Fibroblast of mammary gland (primary cell): ENCODE measurements around the gene TRPM2.

Source experiments
- DNase-seq: peaks from one replicate; pipeline ENCODE4 v3.0.0-alpha.2; 2010; ENCODE audit warnings: low read depth
- H3K4me3 ChIP-seq: 2 replicates; pipeline ENCODE4 v1.5.1; 2011; ENCODE audit warnings: low read depth, mild to moderate bottlenecking, low read length, moderate library complexity; ENCODE audit not compliant: control insufficient read depth
- CTCF ChIP-seq: conservative IDR thresholded peaks from 2 replicates; pipeline ENCODE4 v1.5.1; 2011; ENCODE audit warnings: low read depth, low read length, inconsistent platforms; ENCODE audit not compliant: control insufficient read depth, insufficient read depth

The TRPM2 gene

GRCh38 chr21:44397431-44398031 lies 44.1 kb downstream of the TRPM2 start:
- no peak for DNase-seq
- no peak for TF ChIP-seq CTCF
- H3K4me3 ChIP-seq: no peak overlapping the region

DNA sequence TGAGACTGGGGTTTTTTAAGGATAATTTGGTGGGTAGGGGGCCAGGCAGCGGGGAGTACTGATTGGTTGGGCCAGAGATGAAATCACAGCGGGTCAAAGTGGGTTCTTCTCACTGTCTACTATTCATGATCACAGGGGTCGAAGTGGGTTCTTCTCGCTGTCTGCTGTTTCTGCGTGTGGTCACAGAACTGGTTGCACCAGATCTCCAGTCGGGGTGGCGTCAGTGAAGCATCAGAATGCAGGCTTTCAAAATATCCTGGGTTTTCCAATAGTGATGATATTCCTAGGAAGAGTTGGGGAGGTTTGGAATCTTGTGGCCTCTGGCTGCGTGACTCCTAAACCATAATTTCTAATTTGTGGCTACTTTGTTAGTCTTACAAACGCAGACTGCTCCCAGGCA lies 45.1 kb downstream of the TRPM2 start:
- no peak for TF ChIP-seq CTCF
- no peak for DNase-seq
- no peak overlapping the region for H3K4me3 ChIP-seq

GRCh38 chr21:44399151-44399954 lies 45.9 kb downstream of the TRPM2 start:
- no peak for DNase-seq
- no peak overlapping the region for H3K4me3 ChIP-seq
- TF ChIP-seq CTCF: no peak

DNA sequence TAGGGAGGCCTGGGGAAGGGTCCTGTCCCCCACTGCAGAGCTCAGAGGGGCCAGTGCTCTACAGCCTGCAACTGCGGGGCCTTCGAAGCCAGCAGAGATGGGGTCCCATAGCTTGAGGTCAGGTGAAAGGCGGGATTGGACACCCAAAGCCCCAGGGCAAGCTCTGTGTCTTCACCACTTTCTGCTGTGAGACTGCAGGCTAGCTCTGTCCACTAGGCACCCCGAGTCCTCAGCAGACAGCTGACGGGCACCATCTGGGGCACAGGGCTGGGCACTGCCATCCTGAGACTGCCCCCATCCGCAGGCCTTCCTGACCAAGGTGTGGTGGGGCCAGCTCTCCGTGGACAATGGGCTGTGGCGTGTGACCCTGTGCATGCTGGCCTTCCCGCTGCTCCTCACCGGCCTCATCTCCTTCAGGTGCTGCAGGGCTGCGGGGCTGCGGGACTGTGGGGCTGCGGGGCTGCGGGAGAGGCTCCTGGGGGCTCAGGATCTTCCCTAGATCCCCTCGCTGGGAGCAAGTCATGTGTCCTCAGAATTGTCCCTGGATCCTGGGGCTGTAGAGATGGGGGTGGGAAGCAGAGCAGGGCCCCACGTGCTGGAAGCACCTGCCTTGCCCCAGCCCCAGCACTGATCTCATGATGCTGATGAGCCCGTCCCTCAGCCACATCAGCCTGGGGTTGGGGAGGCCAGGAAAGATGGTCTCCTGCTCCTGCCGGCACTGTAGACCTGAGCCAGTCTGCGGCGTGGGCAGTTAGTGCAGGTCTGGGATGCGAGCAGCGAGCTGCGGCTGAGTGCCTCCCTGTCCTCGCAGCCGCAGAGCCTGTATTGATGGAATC lies 46.8 kb downstream of the TRPM2 start:
- no peak for TF ChIP-seq CTCF
- DNase-seq: no peak
- H3K4me3 ChIP-seq: no peak overlapping the region

GRCh38 chr21:44400791-44401385 lies 47.5 kb downstream of the TRPM2 start:
- DNase-seq: no peak
- no peak overlapping the region for H3K4me3 ChIP-seq
- no peak for TF ChIP-seq CTCF

DNA sequence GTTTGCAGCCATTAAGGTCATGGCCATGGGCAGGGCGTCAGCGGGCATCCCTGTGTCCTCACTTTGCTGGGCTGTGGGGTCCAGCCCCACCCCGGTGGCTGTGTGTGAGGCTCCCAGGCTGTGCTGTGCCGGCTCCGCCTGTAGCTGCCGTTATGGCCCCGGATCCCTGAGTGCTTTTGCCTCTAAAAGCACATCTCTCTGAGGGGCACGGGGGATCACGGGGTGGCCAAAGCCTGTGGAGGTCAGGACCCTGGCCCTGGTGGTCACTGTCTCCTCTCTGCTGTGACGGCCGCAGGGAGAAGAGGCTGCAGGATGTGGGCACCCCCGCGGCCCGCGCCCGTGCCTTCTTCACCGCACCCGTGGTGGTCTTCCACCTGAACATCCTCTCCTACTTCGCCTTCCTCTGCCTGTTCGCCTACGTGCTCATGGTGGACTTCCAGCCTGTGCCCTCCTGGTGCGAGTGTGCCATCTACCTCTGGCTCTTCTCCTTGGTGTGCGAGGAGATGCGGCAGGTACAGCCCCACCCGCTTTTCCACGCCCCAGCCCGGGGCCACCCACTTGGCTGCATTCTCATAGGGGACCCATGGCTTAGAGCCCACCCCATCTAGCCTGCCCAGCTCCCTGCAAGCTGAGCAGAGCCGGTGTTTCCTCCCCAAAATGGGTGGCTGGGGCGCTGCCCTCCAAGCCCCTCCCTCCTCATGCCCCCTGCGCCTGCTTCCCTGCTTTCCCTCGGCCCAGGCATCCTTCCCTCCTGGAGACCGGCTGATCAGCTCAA lies 48.2 kb downstream of the TRPM2 start:
- DNase-seq: no peak
- no peak overlapping the region for H3K4me3 ChIP-seq
- no peak for TF ChIP-seq CTCF
